ENCODE measurements around the gene NRAP.

Gene NRAP

DNA sequence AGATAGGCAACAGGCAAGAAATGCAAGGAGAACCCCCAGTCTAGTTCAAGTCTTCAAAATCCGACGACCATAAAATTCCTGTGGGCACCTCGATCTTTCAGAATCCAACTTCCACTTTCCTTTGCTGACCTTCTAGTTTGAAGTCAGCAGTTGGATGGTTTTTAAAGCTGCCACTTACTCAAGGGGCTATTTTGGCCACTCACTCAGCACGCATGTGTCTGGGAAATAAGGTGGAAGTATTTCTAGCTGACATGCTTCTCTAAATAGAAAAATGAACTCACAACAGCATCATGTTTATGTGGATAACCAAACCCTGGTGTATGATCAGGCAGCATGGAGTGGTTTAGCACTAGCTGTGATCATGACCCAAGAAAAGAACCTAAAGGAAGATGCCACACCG is at the start of gene NRAP:
Gene NRAP, minus strand, starts transcription at position 134 of the 400 bp plus-strand sequence. CDS start 159 bp downstream, outside the sequence.
- DNase-seq (ENCODE audit: low spot score), result no peak

DNA sequence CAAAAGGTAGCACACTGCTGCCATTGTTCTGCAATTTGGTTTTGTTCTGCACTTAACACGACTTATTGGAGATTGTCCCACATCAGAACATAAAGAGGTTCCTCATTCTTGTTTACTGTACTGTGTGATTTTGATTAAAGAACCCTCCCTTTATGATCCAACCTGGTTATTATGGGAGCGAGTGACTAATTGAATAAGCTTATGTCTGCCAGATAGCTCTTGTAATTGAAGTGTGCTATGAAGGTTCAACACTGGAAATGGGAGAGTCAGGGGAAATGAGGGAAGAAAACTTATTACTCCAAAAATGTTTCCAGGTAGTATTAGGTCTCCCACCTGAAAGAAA is 49.8 kb upstream of the NRAP start:
- no peak for DNase-seq (ENCODE audit: low spot score)

- DNase-seq (ENCODE audit: low spot score), result no peak
Measured at GRCh38 chr10:113712755-113713639, 49.2 kb upstream of the NRAP start.

DNA sequence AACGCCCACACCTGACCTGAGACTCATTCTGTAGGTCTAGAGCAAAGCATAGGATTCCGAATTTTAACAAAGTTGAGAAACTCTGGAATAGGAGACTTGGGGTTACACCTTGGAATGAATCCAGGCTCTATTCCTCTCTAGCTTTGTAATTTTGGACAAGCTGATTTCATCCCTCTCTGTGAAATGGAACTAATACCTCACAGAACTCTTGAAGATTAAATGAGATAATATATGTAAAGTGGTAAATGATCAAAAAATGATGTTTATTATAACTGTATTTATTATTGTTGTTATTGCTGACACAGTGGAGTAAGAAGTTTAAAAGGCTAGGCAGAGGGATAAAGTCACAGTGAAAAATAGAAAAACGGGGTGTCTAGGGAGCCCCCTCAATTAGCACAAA is 48.2 kb upstream of the NRAP start:
- no peak for DNase-seq (ENCODE audit: low spot score)

- DNase-seq (ENCODE audit: low spot score), result no peak
Measured at GRCh38 chr10:113711142-113711541, 47.3 kb upstream of the NRAP start.

GRCh38 chr10:113709221-113709838 is 45.5 kb upstream of the NRAP start:
- DNase-seq (ENCODE audit: low spot score), result no peak

DNA sequence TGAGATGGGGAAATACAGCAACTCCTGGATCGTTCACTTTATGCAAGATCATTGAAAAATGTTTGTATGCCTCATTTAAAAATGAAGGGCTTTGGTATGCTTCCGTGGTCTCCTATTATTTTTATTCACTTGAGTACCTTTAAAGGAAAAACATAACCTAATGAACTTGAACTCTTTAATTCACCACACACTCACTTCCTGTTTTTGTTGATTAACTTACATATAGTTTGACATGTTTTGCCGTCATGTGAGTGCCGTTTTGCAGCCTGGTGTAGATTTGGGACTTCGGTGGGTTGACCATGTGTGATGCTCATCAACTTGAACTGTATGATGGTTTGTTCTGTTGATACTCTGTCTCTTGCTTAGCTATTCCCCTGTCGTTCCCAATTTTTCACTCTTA is 44.8 kb upstream of the NRAP start:
- DNase-seq (ENCODE audit: low spot score), result no peak

DNA sequence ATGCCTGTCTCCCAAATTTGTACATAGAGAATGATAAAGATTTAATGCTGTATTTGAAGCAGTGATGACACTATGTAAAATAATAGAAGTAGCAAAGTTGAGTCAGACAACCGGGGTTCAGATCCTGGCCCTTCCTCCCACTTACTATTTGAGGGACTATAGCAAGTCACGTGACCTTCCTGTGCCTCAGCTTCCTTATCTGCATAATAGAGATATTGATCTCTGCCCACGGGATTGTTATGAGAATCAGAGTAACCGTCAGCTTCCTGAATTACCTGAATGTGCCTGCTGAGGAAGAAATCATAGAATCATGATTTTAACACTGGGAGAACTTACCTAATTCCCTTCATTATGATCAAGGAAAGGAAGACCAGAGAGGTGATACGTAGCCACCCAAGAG is 42.8 kb upstream of the NRAP start:
- no peak for DNase-seq (ENCODE audit: low spot score)

- no peak for DNase-seq (ENCODE audit: low spot score)
Measured at GRCh38 chr10:113705344-113705652, 41.5 kb upstream of the NRAP start.

- DNase-seq (ENCODE audit: low spot score), result peak; percentile 12
Measured at GRCh38 chr10:113704637-113705343, 40.9 kb upstream of the NRAP start.

- DNase-seq (ENCODE audit: low spot score), result no peak
Measured at GRCh38 chr10:113697595-113697994, 33.8 kb upstream of the NRAP start.

DNA sequence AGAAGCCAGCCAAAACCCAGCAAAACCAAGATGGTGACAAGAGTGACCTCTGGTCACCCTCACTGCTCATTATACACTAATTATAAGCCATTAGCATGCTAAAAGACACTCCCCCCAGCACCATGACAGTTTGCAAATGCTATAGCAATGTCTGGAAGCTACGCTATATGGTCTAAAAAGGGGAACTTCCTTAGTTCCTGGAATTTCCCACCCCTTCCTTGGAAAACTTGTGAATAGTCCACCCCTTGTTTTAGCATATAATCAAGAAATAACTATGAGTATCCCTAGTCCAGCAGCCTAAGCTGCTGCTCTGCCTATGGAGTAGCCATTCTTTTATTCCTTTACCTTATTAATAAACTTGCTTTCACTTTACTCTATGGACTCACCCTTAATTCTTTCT is 31.9 kb upstream of the NRAP start:
- no peak for DNase-seq (ENCODE audit: low spot score)

- no peak for DNase-seq (ENCODE audit: low spot score)
Measured at GRCh38 chr10:113693348-113693747, 29.5 kb upstream of the NRAP start.

DNA sequence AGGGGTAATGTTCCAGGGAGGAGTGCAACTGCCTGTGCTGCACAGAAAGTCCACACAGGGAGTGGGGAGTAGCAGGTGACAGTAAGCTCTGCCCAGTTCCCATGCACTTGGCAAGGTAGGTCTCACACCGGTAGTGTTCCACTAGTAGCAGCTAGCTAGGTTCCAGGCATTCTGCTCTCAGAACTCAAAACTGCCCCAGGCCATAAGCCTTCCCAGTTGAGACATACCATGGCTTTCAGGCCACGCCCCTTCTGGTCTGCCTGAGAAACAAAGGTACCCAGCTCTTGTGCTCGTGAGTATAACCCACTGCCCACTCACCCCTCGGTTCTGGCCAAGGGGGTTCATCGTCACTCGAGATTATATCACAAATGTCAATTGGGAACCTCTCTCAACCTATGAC is 28.4 kb upstream of the NRAP start:
- no peak for DNase-seq (ENCODE audit: low spot score)

DNA sequence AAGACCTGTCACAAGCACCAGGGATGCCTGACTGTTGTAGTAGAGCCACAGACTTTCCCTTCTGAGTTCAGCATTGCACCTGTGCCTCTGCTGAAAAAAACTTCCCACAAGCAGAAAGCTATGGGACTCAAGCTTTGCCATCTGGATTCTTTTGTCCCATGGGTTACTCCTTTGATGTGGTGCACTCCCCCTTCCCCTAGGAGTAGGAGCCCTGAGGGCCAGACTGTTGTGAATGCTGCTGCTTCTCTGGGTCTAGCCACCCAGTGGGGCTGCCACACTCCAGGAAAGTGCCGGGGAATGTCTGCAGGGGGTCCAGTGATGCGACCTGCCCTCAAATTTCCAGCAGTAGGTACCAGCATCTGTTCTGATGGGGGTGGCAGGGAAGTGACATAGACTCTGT is 27.5 kb upstream of the NRAP start:
- no peak for DNase-seq (ENCODE audit: low spot score)

DNA sequence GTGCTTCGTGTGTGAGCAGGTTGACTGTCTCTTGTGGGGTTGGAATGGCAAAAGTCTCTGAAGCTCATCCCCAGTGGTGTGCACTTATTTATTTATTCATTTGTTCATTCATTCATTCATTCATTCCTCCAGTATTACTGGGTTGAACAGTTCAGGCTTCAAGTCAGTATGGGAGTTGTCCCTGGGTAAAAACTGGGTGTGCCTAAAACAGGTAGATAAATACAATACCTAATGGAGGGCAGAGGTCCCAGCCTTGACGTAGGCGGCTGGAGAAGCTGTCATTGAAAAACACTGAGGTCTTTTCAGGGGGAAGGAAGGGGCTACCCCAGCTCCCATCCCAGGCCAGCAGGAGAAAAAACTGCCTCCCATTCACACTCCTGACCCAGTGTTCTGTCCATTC is 26.9 kb upstream of the NRAP start:
- DNase-seq (ENCODE audit: low spot score), result no peak

- DNase-seq (ENCODE audit: low spot score), result no peak
Measured at GRCh38 chr10:113689574-113689973, 25.7 kb upstream of the NRAP start.

GRCh38 chr10:113689057-113689456 is 25.2 kb upstream of the NRAP start:
- no peak for DNase-seq (ENCODE audit: low spot score)

- DNase-seq (ENCODE audit: low spot score), result no peak
Measured at GRCh38 chr10:113687037-113687436, 23.2 kb upstream of the NRAP start.

- DNase-seq (ENCODE audit: low spot score), result no peak
Measured at GRCh38 chr10:113686028-113686427, 22.2 kb upstream of the NRAP start.

- DNase-seq (ENCODE audit: low spot score), result no peak
Measured at GRCh38 chr10:113683300-113683699, 19.5 kb upstream of the NRAP start.

DNA sequence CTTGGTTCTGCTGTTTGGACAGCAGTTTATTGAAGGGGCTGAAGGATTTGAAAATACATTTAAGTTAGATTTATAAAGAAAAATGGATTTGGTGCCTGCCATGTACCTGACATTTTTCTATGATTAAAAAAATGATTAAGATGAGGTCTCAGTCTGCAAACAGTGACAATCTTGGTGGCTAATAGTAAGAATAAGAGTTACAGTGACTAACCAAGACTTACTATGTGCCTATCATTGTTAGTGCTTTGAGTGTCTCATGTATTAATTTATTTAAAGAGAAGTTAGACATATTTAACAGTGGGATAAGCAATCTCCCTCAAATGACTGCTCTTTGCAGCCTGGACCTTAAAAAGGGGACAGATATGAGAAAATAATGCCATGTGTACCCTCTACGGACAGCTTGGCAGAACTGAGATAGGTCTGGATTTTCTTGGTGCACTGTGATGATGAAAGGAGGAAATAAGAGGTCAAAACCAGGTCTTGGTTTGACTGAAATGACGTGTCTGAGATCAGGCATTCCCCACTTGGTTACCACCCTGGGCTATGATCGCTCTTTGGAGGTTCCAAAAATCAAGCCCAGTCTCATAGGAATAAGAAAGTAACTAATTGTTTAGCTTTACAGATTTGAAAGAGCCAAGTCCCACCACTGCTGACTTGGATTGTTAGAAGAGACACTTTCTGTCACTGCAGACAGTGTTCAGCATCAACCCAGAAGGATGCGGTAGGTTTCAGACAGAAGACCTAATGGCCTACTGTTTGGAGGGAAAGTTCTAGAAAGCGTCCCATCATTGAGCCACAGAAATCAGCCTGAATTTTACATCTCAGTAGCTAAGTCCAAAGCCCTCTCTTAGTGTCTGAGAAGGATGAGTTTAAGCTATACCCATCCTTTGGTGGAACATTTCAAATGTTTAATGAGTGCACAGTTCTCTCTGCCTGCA is 18.0 kb upstream of the NRAP start:
- DNase-seq (ENCODE audit: low spot score), result no peak
